ENCODE results near the gene TANK.

Gene TANK

GRCh38 chr2:161228511-161229240 is 68.4 kb downstream of the TANK start:
- no peak for DNase-seq (ENCODE audit: low read depth in 3 of 3)

DNA sequence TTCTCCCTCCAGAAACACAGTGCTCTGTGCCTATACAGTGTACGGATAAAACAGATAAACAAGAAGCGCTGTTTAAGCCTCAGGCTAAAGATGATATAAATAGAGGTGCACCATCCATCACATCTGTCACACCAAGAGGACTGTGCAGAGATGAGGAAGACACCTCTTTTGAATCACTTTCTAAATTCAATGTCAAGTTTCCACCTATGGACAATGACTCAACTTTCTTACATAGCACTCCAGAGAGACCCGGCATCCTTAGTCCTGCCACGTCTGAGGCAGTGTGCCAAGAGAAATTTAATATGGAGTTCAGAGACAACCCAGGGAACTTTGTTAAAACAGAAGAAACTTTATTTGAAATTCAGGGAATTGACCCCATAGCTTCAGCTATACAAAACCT is 70.7 kb downstream of the TANK start:
- no peak for DNase-seq (ENCODE audit: low read depth in 3 of 3)

DNA sequence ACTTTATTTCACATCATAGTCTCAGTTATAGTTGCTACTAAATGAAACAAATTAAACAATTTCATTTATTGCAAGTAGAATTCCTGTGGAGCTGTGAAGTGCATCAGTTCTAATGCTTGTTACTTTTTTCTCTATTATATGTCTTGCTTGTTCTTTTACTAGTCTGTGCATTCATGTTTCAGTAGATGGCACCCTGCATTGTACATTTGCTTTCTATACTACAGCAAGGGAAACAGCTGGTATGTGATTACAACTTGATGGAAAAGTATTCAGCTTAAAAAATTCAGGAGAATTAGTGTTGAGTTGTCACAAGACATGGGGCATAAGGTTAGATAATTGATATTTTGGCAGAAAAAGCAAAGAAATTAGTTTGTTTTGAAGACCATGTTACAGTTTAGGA is 72.3 kb downstream of the TANK start:
- no peak for DNase-seq (ENCODE audit: low read depth in 3 of 3)

GRCh38 chr2:161233858-161234431 is 73.7 kb downstream of the TANK start:
- DNase-seq (ENCODE audit: low read depth in 3 of 3), result no peak

DNA sequence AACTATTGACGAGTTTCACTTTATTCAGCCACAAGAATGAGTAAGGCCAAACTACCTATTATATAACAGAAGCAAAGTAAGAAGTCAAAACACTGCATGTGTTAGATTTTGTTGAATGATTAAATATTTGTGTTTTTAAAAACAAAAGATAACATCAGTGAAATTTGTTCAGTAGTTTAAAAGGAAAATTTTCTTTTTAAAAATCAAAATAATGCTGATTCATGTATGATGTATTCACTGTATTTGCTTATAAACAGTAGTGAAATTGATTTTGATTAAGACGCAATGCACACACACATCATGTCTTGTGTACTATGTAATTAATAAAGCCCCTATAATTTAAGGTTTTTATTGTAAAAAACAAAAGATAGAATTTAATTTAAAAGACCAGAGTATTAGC is 74.4 kb downstream of the TANK start:
- DNase-seq (ENCODE audit: low read depth in 3 of 3), result no peak

DNA sequence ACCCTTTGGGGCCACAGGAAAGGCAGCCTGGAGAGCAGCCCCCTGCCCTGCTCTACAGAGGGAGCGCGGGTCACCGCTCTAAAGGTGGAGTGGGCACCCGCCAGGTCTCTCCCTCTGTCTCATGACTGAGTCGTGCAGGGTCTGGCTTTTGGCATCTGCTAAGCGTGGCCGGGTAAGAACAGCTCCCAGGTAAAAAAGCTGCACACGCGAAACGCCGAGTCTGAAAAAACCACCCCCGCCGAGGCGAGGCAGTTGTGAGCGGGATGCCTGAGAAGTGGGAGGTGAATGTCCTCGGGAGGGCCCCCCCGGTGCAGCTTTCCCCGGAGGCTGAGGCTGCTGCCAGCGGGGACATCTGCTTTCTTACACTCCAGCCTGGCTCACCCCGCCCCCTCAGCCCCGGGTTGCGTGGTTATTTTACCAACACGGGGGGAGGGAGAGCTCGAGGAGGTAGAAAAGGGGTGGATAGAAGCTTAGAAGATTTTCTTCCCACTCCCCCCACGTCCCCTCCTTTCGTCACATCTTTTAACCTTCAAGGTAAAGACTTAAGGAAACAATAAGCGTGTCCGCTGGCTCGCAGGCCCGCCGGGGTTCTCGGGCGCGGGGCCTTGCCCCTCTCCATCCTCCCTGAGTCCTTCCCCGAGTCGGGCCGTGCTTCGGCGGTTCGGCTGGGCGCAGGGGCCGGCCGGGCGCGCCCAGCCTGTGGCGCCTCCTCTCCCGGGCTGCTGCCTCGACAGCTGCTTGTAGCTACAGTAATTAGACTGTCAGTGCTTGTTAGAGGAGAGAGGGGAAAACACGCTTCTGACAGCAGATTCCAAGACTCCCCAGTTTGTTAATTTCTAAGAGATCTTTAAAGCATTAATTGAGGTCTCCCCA is 77.4 kb downstream of the TANK start:
- peak in 1 of 3 donors; percentile 21 for DNase-seq (ENCODE audit: low read depth in 3 of 3)

GRCh38 chr2:161238265-161238559 is 78.0 kb downstream of the TANK start:
- no peak for DNase-seq (ENCODE audit: low read depth in 3 of 3)

DNA sequence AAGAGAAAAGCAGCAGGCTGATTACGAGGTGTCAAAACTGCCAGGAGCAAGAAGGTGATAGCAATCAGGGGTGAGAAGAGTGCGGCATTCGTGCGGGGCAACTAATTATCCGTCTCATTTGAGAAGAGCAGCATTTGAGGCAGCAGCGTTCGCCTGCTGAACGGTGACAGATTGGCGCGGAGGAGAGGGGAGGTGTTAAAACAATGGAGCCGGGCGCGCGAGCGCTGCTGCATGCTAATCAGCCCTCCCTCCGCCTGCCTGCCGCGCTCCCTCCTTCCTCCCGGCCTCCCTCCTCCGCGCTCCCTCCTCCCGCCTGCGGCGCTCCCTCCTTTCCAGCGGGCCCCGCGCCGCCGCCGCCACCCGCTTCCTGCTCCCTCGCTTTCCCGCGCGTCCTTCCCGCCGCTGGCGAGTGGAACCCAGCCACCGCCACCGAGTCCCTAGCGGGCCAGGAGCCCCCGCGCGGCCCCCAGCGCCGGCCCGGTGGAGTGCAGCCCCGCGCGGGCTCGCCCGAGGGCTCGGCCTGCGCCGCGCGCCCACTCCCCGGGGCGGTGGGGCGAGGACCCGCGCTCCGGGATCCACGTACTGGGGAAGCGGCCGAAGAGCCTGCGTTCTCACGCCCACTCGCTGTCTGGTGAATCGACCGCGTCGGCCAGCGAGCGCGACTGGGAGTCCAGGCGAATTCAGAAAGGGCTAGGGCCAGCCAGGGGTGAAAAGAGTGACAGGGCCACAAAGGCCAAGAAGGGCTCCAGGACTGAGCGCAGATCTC is 78.5 kb downstream of the TANK start:
- peak in 2 of 3 donors; percentile 29 to 42 for DNase-seq (ENCODE audit: low read depth in 3 of 3)

GRCh38 chr2:161239326-161240109 is 79.3 kb downstream of the TANK start:
- no peak for DNase-seq (ENCODE audit: low read depth in 3 of 3)

DNA sequence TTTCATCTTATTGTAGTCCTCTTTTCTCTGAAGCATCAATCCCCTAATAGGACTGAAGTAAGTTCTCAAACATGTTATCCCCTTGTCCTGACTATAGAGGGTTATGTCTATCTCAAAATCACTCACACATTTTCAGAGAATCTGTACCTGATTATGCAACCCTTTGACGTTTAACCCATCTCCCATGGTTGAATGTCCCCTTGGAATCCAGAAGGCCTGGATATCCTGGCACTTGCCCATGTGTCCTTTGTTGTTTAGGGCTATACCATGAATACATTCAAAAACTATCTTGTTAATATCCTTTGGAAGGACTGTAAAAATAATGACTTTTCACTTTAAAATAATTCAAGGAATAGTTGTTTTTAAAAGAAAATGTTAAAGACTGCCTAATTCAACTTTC is 81.7 kb downstream of the TANK start:
- DNase-seq (ENCODE audit: low read depth in 3 of 3), result no peak

DNA sequence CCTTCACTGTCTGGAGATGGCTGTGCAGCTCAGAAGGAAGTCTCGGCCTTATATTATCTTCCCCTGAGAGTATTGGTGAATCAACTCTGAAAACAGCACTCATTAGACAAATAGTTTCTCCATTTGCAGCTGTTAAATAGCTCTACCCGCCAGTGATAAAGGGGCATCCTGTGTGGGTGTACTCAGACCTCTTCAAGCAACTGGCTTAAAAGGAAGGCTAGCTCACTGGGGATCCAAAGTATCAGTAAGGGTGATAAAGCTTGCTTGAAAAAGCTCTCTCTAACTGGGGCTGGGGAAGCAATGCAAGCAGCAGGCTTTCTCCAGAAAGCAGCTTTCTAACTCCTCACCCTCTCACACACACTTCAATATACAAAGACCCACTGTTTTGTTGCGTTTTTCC is 83.1 kb downstream of the TANK start:
- no peak for DNase-seq (ENCODE audit: low read depth in 3 of 3)

- no peak for DNase-seq (ENCODE audit: low read depth in 3 of 3)
Observed at GRCh38 chr2:161243905-161244304, 83.7 kb downstream of the TANK start.

- DNase-seq (ENCODE audit: low read depth in 3 of 3), result peak; percentile 21 to 57 (median 53)
Observed at GRCh38 chr2:161244387-161245260, 84.4 kb downstream of the TANK start.

GRCh38 chr2:161245261-161245553 is 85.0 kb downstream of the TANK start:
- DNase-seq (ENCODE audit: low read depth in 3 of 3), result no peak

DNA sequence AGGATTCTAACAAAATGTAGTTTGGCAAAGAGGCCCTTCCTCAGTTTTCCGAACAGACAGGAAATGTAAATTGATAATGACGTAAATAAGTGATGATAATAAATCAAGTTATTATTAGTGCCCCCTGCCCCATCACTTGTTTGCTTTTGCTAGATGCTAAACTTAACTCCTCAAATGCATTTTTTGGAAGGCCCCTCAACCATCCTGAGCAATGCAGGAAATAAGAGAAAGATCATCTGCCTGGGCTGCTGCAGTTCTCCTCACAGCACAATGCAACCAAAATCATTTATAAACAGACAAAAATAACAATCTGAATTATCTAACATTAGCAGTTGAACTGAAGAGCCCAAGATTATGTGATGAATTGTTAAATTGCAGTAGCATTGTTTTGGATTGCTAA is 85.4 kb downstream of the TANK start:
- no peak for DNase-seq (ENCODE audit: low read depth in 3 of 3)

DNA sequence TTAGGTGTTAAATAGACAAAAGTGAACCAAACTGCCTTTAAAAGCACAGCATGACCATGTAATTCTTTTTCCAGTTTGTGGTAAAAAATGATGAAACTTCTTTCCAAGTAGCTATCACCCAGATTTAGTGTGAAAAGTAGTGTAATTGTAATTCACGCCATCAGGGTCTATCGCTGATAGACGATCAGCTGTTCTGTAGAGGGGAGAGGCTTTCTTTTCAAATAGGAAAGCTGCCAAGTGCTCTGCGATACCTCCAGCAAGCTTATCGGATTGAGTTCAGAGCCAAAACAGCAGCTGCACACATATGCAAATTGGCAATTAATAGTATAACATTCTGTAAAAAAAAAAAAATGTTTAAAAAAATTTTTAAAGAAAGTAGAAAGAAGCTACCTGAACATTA is 86.1 kb downstream of the TANK start:
- no peak for DNase-seq (ENCODE audit: low read depth in 3 of 3)

DNA sequence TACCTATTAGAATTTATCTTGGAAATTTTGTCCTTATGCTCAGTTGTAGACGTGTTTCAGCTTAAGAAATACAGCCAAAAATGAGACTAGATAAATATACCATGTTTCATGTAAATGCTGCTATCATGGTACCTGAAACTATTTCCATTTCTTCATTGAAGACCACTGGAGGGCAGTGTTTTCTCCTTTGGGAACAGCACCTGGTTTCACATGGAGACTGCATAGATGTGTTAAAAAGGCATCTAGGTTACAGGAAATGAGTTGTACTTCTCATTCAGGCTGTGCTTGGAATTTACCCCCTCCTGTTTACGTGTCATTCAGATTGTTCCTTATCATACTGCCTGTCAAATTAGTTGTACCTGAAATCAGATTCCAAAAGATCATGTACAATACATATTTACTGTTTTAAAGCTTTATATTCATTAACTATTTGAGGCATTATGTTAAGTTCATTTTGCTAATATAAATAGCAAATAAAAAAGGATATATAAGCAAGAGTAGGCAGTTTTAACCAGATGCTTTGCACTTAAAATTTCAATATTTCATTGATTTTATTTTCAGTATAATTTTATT is 90.7 kb downstream of the TANK start:
- no peak for DNase-seq (ENCODE audit: low read depth in 3 of 3)

GRCh38 chr2:161257123-161257952 is 97.1 kb downstream of the TANK start:
- no peak for DNase-seq (ENCODE audit: low read depth in 3 of 3)

- no peak for DNase-seq (ENCODE audit: low read depth in 3 of 3)
Observed at GRCh38 chr2:161265874-161266273, 105.6 kb downstream of the TANK start.
